Measurements from ENCODE around the gene NR6A1.

Gene NR6A1

DNA sequence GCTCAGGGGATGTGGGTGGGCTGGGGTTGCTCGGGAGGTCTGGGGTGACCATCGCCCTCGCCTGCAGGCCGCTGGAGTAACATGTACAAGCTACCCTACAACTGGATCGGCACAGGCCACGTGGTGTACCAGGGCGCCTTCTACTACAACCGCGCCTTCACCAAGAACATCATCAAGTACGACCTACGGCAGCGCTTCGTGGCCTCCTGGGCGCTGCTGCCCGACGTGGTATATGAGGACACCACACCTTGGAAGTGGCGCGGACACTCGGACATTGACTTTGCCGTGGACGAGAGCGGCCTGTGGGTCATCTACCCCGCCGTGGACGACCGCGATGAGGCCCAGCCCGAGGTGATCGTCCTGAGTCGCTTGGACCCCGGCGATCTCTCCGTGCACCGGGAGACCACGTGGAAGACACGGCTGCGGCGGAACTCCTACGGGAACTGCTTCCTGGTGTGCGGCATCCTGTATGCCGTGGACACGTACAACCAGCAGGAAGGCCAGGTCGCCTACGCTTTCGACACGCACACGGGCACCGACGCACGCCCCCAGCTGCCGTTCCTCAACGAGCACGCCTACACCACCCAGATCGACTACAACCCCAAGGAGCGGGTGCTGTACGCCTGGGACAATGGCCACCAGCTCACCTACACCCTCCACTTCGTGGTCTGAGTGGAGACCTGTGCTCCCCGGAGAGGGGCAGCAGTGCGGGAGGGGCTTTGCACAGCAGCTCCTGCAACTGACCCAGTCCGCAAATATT lies 38.8 kb upstream of the NR6A1 start:
- Histone ChIP-seq H3K27me3 (ENCODE audit: control insufficient read depth, insufficient read depth, low read length) (no peaks in the 10 kb centered on the region), H3K27ac (no peak overlapping the region), H3K9ac (no peak overlapping the region), H3K79me2 (no peaks in the 10 kb centered on the region), H3K4me1 (no peaks in the 10 kb centered on the region), H3K4me3 (ENCODE audit: low read depth, low read length) (no peak overlapping the region), H3K9me3 (ENCODE audit: control insufficient read depth, low read length) (no peaks in the 10 kb centered on the region), H3K36me3 (ENCODE audit: control insufficient read depth, insufficient read depth, low read length) (no peaks in the 10 kb centered on the region), H2AFZ (no peak overlapping the region), H3K4me2 (ENCODE audit: low read length) (no peak overlapping the region)
- TF ChIP-seq, protein P1, sequence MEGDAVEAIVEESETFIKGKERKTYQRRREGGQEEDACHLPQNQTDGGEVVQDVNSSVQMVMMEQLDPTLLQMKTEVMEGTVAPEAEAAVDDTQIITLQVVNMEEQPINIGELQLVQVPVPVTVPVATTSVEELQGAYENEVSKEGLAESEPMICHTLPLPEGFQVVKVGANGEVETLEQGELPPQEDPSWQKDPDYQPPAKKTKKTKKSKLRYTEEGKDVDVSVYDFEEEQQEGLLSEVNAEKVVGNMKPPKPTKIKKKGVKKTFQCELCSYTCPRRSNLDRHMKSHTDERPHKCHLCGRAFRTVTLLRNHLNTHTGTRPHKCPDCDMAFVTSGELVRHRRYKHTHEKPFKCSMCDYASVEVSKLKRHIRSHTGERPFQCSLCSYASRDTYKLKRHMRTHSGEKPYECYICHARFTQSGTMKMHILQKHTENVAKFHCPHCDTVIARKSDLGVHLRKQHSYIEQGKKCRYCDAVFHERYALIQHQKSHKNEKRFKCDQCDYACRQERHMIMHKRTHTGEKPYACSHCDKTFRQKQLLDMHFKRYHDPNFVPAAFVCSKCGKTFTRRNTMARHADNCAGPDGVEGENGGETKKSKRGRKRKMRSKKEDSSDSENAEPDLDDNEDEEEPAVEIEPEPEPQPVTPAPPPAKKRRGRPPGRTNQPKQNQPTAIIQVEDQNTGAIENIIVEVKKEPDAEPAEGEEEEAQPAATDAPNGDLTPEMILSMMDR (IDR thresholded peaks at IDR 0.05): no peak

DNA sequence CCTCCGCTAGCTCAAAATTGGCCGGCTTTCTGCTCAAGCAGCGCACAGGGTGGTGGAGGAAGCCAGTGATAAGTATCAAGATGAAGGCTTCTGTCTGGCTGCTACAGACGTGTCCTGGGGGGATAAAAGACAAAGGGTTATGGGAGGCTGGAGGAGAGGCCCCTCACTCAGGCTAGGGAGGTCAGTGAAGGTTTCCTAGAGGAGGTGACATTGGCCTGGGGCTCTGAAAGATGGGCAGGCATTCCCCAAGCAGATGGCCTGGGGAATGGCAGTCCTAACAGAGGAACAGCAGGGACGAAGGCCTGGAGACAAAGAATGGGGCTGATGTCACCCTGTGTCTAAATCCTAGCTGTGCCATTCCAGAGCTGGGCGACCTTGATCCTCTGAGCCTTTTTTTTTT lies 38.1 kb upstream of the NR6A1 start:
- TF ChIP-seq, protein P1 (IDR thresholded peaks at IDR 0.05): no peak
- Histone ChIP-seq H3K4me3 (ENCODE audit: low read depth, low read length) (no peak overlapping the region), H3K27ac (no peak overlapping the region)

DNA sequence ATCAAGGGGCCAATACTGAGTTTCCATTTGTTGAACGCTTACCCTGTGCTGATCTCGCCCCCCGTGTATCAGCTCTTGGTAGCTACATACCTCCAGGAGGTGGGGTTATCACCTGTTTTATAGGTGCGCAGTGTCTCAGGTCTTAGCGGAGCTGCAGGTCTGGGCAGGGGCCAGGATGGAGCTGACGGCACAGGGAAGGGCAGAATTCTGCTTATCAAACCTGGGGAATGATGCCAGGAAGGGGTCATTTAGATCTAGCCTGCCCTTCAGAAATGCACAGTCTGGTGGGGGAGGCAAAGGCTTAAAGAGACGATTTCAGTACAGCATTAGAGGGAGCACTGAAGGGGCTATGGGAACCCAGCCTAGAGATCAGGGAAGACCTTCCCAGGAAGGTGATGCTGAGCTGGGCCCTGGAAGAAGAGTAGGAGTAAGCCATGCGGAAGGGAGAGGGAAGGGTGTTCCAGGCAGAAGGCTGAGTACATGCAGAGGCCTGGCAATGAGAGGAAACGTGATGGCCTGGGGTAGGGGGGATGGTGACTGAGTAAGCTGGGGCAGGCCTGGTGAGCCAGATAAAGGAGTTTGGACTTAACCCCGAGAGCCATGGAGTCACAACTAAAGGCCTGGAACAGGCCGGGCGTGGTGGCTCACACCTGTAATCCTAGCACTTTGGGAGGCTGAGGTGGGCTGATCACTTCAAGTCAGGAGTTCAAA lies 37.3 kb upstream of the NR6A1 start:
- Histone ChIP-seq H3K9me3 (ENCODE audit: control insufficient read depth, low read length) (no peaks in the 10 kb centered on the region), H3K9ac (no peak overlapping the region), H3K4me3 (ENCODE audit: low read depth, low read length) (no peak overlapping the region), H3K79me2 (no peaks in the 10 kb centered on the region), H2AFZ (no peak overlapping the region), H3K27ac (no peak overlapping the region), H3K4me1 (no peaks in the 10 kb centered on the region), H3K27me3 (ENCODE audit: control insufficient read depth, insufficient read depth, low read length) (no peaks in the 10 kb centered on the region), H3K4me2 (ENCODE audit: low read length) (no peak overlapping the region), H3K36me3 (ENCODE audit: control insufficient read depth, insufficient read depth, low read length) (no peaks in the 10 kb centered on the region)
- TF ChIP-seq, protein P1 (IDR thresholded peaks at IDR 0.05): no peak

More for the DNA sequence above, 38.1 kb upstream of the NR6A1 start:
- Histone ChIP-seq H3K36me3 (ENCODE audit: control insufficient read depth, insufficient read depth, low read length) (no peaks in the 10 kb centered on the region), H3K79me2 (no peaks in the 10 kb centered on the region), H3K4me2 (ENCODE audit: low read length) (no peak overlapping the region), H3K4me1 (no peaks in the 10 kb centered on the region), H3K9ac (no peak overlapping the region), H2AFZ (no peak overlapping the region), H3K9me3 (ENCODE audit: control insufficient read depth, low read length) (no peaks in the 10 kb centered on the region), H3K27me3 (ENCODE audit: control insufficient read depth, insufficient read depth, low read length) (no peaks in the 10 kb centered on the region)

DNA sequence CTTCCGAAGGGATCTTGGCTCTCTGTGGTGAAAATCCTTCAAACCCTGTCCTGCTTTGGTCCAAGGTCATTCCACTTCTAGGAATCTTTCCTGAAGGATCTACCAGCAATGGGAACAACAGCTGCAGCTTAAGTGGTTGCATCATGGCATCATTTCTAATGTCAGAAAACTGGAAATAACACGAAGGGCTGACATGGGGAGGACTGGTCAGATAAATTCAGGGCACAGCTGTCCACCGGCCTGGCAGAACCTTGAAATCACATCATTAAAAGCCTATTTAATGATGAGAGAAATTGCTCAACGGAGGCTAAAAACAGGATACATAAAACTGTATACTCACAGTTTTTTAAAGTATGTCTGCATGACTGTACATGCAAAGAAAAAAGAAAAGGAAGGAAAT lies 34.1 kb upstream of the NR6A1 start:
- H3K4me3 ChIP-seq (ENCODE audit: low read depth, low read length): no peak overlapping the region
- TF ChIP-seq, protein P1 (IDR thresholded peaks at IDR 0.05): no peak
- no peaks in the 10 kb centered on the region for H3K4me1 ChIP-seq
- H3K9me3 ChIP-seq (ENCODE audit: control insufficient read depth, low read length): no peaks in the 10 kb centered on the region
- no peaks in the 10 kb centered on the region for H3K36me3 ChIP-seq (ENCODE audit: control insufficient read depth, insufficient read depth, low read length)
- no peak overlapping the region for H3K9ac ChIP-seq
- no peak overlapping the region for H2AFZ ChIP-seq
- H3K79me2 ChIP-seq: no peaks in the 10 kb centered on the region
- no peaks in the 10 kb centered on the region for H3K27me3 ChIP-seq (ENCODE audit: control insufficient read depth, insufficient read depth, low read length)
- H3K27ac ChIP-seq: no peak overlapping the region
- H3K4me2 ChIP-seq (ENCODE audit: low read length): no peak overlapping the region

Measured in parathyroid adenoma (tissue), 2 donors.